ENCODE results near the gene CHN2. TPM values are rescaled to one million over a fixed set of nuclear protein-coding genes. Genes with fewer than 3 reads are reported as not detected.

CHN2 gene
- total RNA-seq, 6 donors from 2014 or later: 6.2 to 13.7 (median 11.2) TPM

DNA sequence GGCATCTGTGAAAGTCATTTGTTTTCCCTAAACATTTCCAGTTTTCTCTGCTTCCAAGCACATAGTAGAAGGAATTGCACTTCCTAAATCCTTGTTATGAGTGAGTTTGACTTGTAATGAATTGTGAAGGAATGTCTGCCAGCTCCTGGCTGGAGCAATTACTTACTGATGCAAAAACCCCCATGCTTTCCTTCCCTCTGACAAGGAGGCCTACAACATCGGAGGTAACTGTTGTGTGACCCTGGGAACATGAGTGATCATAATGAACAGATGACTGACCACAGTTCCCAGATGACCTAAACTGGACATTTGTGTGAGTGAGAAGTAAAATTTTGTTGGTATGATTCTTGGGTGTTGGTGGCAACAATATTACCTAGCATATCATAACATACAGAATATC is 26.9 kb upstream of the CHN2 start:
- no peak for DNase-seq
- no peaks in the 10 kb centered on the region for H3K36me3 ChIP-seq
- ATAC-seq (ENCODE audit: low FRiP score in 2 of 2): no peak

DNA sequence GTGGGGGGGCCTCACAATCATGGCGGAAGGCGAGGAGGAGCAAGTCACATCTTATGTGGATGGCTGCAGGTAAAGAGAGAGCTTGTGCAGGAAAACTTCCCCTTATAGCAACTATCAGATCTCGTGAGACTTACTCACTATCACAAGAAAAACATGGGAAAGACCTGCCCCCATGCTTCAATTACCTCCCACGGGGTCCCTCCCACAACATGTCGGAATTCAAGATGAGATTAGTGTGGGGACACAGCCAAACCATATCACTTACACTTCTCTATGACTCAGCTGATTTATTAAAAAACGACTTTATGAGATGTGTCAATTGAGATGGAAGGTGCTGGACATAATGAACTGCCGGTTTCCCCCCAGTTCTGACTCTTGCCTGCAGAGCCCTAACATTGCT is 23.8 kb upstream of the CHN2 start:
- no peaks in the 10 kb centered on the region for H3K27me3 ChIP-seq
- ATAC-seq (ENCODE audit: low FRiP score in 2 of 2): no peak
- H3K4me1 ChIP-seq: no peaks in the 10 kb centered on the region
- no peak for TF ChIP-seq POLR2A (IDR thresholded peaks at IDR 0.05)
- 77 to 80% methylated on average over 7 of the region's 7 CpGs for WGBS, 2 donors
- H3K36me3 ChIP-seq: no peaks in the 10 kb centered on the region
- H3K27ac ChIP-seq: no peak overlapping the region
- no peak for DNase-seq
- H3K4me3 ChIP-seq: no peak overlapping the region
- H3K9me3 ChIP-seq: peaks cover 0 to 2% (median 0%) of the 10 kb centered on the region in 4 donors

More for the DNA sequence above, 26.9 kb upstream of the CHN2 start:
- Histone ChIP-seq H3K9me3 (peaks cover 0 to 3% (median 0%) of the 10 kb centered on the region in 4 donors), H3K4me1 (no peaks in the 10 kb centered on the region), H3K4me3 (no peak overlapping the region), H3K27me3 (no peaks in the 10 kb centered on the region), H3K27ac (no peak overlapping the region)
- WGBS, 2 donors: 50 to 72% methylated on average over 1 of the region's 1 CpG
- TF ChIP-seq POLR2A (IDR thresholded peaks at IDR 0.05) (no peak), EP300 (IDR thresholded peaks at IDR 0.05) (no peak), POLR2AphosphoS5 (IDR thresholded peaks at IDR 0.05) (no peak)
- TF ChIP-seq, protein P1, sequence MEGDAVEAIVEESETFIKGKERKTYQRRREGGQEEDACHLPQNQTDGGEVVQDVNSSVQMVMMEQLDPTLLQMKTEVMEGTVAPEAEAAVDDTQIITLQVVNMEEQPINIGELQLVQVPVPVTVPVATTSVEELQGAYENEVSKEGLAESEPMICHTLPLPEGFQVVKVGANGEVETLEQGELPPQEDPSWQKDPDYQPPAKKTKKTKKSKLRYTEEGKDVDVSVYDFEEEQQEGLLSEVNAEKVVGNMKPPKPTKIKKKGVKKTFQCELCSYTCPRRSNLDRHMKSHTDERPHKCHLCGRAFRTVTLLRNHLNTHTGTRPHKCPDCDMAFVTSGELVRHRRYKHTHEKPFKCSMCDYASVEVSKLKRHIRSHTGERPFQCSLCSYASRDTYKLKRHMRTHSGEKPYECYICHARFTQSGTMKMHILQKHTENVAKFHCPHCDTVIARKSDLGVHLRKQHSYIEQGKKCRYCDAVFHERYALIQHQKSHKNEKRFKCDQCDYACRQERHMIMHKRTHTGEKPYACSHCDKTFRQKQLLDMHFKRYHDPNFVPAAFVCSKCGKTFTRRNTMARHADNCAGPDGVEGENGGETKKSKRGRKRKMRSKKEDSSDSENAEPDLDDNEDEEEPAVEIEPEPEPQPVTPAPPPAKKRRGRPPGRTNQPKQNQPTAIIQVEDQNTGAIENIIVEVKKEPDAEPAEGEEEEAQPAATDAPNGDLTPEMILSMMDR (IDR thresholded peaks at IDR 0.05): no peak

DNA sequence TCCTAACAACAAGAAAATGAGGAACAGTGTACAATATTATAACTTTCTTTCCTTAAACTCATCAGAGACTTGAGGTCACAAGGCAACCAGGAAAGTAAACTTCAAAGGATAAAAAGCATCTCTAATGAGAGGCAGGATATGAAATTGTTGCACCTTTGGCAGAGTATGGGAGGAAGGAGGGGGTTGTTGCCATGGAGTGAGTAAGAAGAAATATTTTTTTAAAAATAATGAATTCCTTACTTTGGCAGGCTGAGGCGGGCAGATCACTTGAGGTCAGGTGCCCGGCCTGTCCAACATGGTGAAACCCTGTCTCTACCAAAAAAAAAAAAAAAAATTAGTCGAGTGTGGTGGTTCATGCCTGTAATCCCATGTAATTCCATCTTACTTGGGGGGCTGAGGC is 21.1 kb upstream of the CHN2 start:
- TF ChIP-seq, protein P1 (IDR thresholded peaks at IDR 0.05): no peak
- TF ChIP-seq EP300 (IDR thresholded peaks at IDR 0.05): no peak
- TF ChIP-seq POLR2A (IDR thresholded peaks at IDR 0.05): no peak
- TF ChIP-seq POLR2AphosphoS5 (IDR thresholded peaks at IDR 0.05): no peak
- Histone ChIP-seq H3K27me3 (no peaks in the 10 kb centered on the region), H3K4me3 (no peak overlapping the region), H3K36me3 (no peaks in the 10 kb centered on the region), H3K27ac (no peak overlapping the region), H3K9me3 (no peaks in the 10 kb centered on the region), H3K4me1 (no peaks in the 10 kb centered on the region)
- 86 to 94% methylated on average over 3 of the region's 3 CpGs for WGBS, 2 donors
- DNase-seq (no peak), ATAC-seq (ENCODE audit: low FRiP score in 2 of 2) (no peak)

DNA sequence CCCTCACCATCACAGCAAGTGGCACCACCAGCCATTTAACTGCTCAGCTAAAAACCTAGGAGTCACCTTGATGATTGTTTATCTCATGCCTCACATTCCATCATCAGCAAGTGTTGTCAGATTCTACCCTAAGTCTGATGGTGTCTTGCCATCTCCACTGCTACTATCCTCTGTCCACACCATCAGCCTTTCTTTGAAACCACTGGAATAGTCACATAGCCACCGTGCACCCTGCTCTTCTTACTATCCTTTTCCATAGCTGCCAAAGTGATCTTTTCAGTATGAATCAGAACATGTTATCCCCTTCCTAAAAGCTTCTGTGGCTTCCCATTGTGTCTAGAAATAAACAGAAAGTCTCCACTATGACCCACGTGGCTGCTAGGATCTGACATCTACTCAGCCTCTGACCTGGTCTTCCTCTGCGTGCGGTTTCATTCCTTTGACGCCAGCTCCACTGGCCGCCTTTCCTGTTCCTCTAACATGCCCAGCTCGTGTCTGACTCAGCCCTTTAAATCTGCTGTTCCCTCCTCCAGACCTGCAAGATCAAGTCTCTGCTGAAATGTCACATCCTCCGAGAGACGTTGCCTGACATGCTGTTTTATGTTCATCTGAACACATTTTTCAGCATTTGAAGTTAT is 16.5 kb upstream of the CHN2 start:
- WGBS, 2 donors: 38 to 46% methylated on average over 9 of the region's 9 CpGs
- TF ChIP-seq EP300 (IDR thresholded peaks at IDR 0.05): no peak
- DNase-seq (peak in 1 of 2 donors; percentile 77), ATAC-seq (ENCODE audit: low FRiP score in 2 of 2) (peak; percentile 75 to 93)
- Histone ChIP-seq H3K9me3 (no peaks in the 10 kb centered on the region), H3K4me1 (no peaks in the 10 kb centered on the region), H3K36me3 (no peaks in the 10 kb centered on the region), H3K4me3 (no peak overlapping the region), H3K27ac (no peak overlapping the region), H3K27me3 (no peaks in the 10 kb centered on the region)

DNA sequence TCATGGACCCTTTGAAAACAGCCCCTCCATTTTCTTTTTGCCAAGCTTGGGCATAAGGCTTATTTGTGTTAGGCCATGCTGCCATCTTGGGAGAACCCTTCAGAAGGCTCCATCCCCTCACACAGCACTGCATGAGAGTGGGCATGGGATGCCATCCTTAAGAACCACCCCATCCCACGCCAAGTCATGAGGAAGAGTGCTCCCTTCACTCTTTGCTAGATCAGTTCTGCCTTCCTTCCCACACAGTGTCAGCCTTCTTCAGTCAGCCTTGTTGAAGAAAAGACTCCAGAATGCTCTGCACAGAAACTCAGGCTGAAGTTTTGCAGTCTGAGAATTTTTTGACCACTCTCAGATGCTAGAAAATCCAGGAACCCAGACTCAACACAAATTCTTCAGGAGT is 15.5 kb upstream of the CHN2 start:
- Histone ChIP-seq H3K27ac (no peak overlapping the region), H3K4me3 (no peak overlapping the region), H3K4me1 (no peaks in the 10 kb centered on the region), H3K36me3 (no peaks in the 10 kb centered on the region), H3K9me3 (no peaks in the 10 kb centered on the region), H3K27me3 (no peaks in the 10 kb centered on the region)
- TF ChIP-seq EP300 (IDR thresholded peaks at IDR 0.05): no peak
- WGBS, 2 donors: 0 to 88% methylated on average over 1 of the region's 1 CpG
- DNase-seq (no peak), ATAC-seq (ENCODE audit: low FRiP score in 2 of 2) (no peak)

DNA sequence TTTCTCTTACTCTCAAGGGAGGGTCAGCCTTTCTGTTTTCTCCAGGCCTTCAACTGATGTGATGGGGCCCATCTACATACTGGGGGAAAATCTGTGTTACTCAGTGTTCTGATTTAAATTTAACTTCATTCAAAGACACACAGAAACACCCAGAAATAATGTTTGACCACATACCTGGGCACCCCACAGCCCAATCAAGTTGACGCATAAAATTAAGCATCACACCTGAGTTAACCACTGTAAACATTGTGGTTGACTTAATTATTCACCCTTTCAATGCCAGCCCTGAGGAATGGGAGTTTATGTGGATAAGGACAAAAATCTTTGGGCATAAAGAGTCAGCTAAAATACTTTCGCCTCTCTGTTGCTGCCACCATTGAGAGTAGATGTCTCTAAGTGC is 10.0 kb upstream of the CHN2 start:
- 86 to 96% methylated on average over 2 of the region's 2 CpGs for WGBS, 2 donors
- DNase-seq (no peak), ATAC-seq (ENCODE audit: low FRiP score in 2 of 2) (no peak)
- peaks cover 0 to 3% (median 2%) of the 10 kb centered on the region in 4 donors for H3K4me1 ChIP-seq
- no peaks in the 10 kb centered on the region for H3K36me3 ChIP-seq
- H3K9me3 ChIP-seq: no peaks in the 10 kb centered on the region
- no peak overlapping the region for H3K4me3 ChIP-seq
- H3K27ac ChIP-seq: no peak overlapping the region
- no peak for TF ChIP-seq POLR2AphosphoS5 (IDR thresholded peaks at IDR 0.05)
- TF ChIP-seq POLR2A (IDR thresholded peaks at IDR 0.05): no peak
- TF ChIP-seq EP300 (IDR thresholded peaks at IDR 0.05): no peak
- TF ChIP-seq, protein P1 (IDR thresholded peaks at IDR 0.05): no peak
- no peaks in the 10 kb centered on the region for H3K27me3 ChIP-seq

Data from upper lobe of left lung (tissue), 6 donors.